Measurements from ENCODE around the gene CPXM2.

CPXM2 gene

GRCh38 chr10:123720536-123720935, 171.1 kb downstream of the CPXM2 start:
- DNase-seq (ENCODE audit: low read depth in 1 of 2, low spot score in 1 of 2): no peak
- no peak for TF ChIP-seq JUND (IDR thresholded peaks at IDR 0.05; ENCODE audit: low read depth)
- in situ Hi-C loops (cut with HindIII; ENCODE audit: low pct_unique_long_range_greater_than_20kb, low sequenced_read_pairs): no loop called here

- in situ Hi-C loops (cut with HindIII; ENCODE audit: low pct_unique_long_range_greater_than_20kb, low sequenced_read_pairs): no loop called here
- no peak for TF ChIP-seq JUND (IDR thresholded peaks at IDR 0.05; ENCODE audit: low read depth)
- no peak for DNase-seq (ENCODE audit: low read depth in 1 of 2, low spot score in 1 of 2)
Measured at GRCh38 chr10:123718544-123719060, 173.0 kb downstream of the CPXM2 start.

- in situ Hi-C loops (cut with HindIII; ENCODE audit: low pct_unique_long_range_greater_than_20kb, low sequenced_read_pairs): no loop called here
Measured at GRCh38 chr10:123717336-123717735, 174.3 kb downstream of the CPXM2 start.

GRCh38 chr10:123715546-123715945, 176.1 kb downstream of the CPXM2 start:
- TF ChIP-seq JUND (IDR thresholded peaks at IDR 0.05; ENCODE audit: low read depth): no peak
- in situ Hi-C loops (cut with HindIII; ENCODE audit: low pct_unique_long_range_greater_than_20kb, low sequenced_read_pairs): no loop called here

More at GRCh38 chr10:123717336-123717735, 174.3 kb downstream of the CPXM2 start:
- DNase-seq (ENCODE audit: low read depth in 1 of 2, low spot score in 1 of 2): no peak
- TF ChIP-seq JUND (IDR thresholded peaks at IDR 0.05; ENCODE audit: low read depth): no peak

GRCh38 chr10:123706236-123706635, 185.4 kb downstream of the CPXM2 start:
- no peak for DNase-seq (ENCODE audit: low read depth in 1 of 2, low spot score in 1 of 2)
- TF ChIP-seq JUND (IDR thresholded peaks at IDR 0.05; ENCODE audit: low read depth): no peak
- in situ Hi-C loops (cut with HindIII; ENCODE audit: low pct_unique_long_range_greater_than_20kb, low sequenced_read_pairs): no loop called here

More at GRCh38 chr10:123715546-123715945, 176.1 kb downstream of the CPXM2 start:
- no peak for DNase-seq (ENCODE audit: low read depth in 1 of 2, low spot score in 1 of 2)

- DNase-seq (ENCODE audit: low read depth in 1 of 2, low spot score in 1 of 2): no peak
- no peak for TF ChIP-seq JUND (IDR thresholded peaks at IDR 0.05; ENCODE audit: low read depth)
Measured at GRCh38 chr10:123704812-123705211, 186.8 kb downstream of the CPXM2 start.

GRCh38 chr10:123704076-123704475, 187.5 kb downstream of the CPXM2 start:
- no peak for TF ChIP-seq JUND (IDR thresholded peaks at IDR 0.05; ENCODE audit: low read depth)
- in situ Hi-C loops (cut with HindIII; ENCODE audit: low pct_unique_long_range_greater_than_20kb, low sequenced_read_pairs): no loop called here
- DNase-seq (ENCODE audit: low read depth in 1 of 2, low spot score in 1 of 2): no peak

More at GRCh38 chr10:123704812-123705211, 186.8 kb downstream of the CPXM2 start:
- in situ Hi-C loops (cut with HindIII; ENCODE audit: low pct_unique_long_range_greater_than_20kb, low sequenced_read_pairs): no loop called here

GRCh38 chr10:123703195-123703790, 188.3 kb downstream of the CPXM2 start:
- in situ Hi-C loops (cut with HindIII; ENCODE audit: low pct_unique_long_range_greater_than_20kb, low sequenced_read_pairs): no loop called here
- TF ChIP-seq JUND (IDR thresholded peaks at IDR 0.05; ENCODE audit: low read depth): no peak
- DNase-seq (ENCODE audit: low read depth in 1 of 2, low spot score in 1 of 2): peak in 1 of 2 experiments; percentile 23

All from T47D (cell line).